ENCODE data around the gene ATP5F1E. TPM values are rescaled to one million over a fixed set of nuclear protein-coding genes. Genes with fewer than 3 reads are reported as not detected.

The ATP5F1E gene
- total and polyA plus RNA-seq, 4 donors, result 11.7 to 148 (median 27.7) TPM

GRCh38 chr20:58986286-58986967 is 45.7 kb downstream of the ATP5F1E start:
- DNase-seq (ENCODE audit: low spot score), result no peak
- Histone ChIP-seq H3K4me1 (ENCODE audit: control insufficient read depth in 4 of 4, insufficient read depth in 4 of 4, low read length in 3 of 4) (peaks cover 6 to 43% (median 25%) of the 10 kb centered on the region in 4 donors), H3K4me3 (ENCODE audit: low read depth in 1 of 3, low read length in 3 of 3) (no peak overlapping the region), H3K9ac (ENCODE audit: low read depth in 1 of 2, low read length in 2 of 2) (no peak overlapping the region), H3K9me3 (ENCODE audit: control insufficient read depth in 4 of 4, low read length in 3 of 4) (no peaks in the 10 kb centered on the region), H3K27me3 (ENCODE audit: control insufficient read depth in 4 of 4, insufficient read depth in 4 of 4, low read length in 3 of 4) (no peaks in the 10 kb centered on the region), H3K27ac (ENCODE audit: low read depth in 1 of 2, low read length in 2 of 2) (no peak overlapping the region), H3K36me3 (ENCODE audit: control insufficient read depth in 4 of 4, insufficient read depth in 3 of 4, low read depth in 1 of 4, low read length in 3 of 4) (peaks cover 5 to 35% (median 21%) of the 10 kb centered on the region in 4 donors)
- WGBS, result 92% methylated on average over 9 of the region's 9 CpGs
- TF ChIP-seq MAX (IDR thresholded peaks at IDR 0.05) (no peak), EGR1 (IDR thresholded peaks at IDR 0.05; ENCODE audit: low read depth in 2 of 2) (no peak)

- no peak for TF ChIP-seq RAD21 (IDR thresholded peaks at IDR 0.05)
- no peak for TF ChIP-seq TAF1 (conservative IDR thresholded peaks at IDR 0.05)
- TF ChIP-seq GABPA (IDR thresholded peaks at IDR 0.05 in 1 of 2, conservative IDR thresholded peaks at IDR 0.05 in 1 of 2), result no peak
- TF ChIP-seq REST (IDR thresholded peaks at IDR 0.05), result no peak
- no peak for TF ChIP-seq JUND (IDR thresholded peaks at IDR 0.05)
- no peak for TF ChIP-seq YY1 (IDR thresholded peaks at IDR 0.05)
- TF ChIP-seq ATF3 (IDR thresholded peaks at IDR 0.05), result no peak
- TF ChIP-seq FOXA2 (IDR thresholded peaks at IDR 0.05), result no peak
- TF ChIP-seq HNF4A (conservative IDR thresholded peaks at IDR 0.05), result no peak
- TF ChIP-seq NR2F2 (IDR thresholded peaks at IDR 0.05), result no peak
- TF ChIP-seq FOXA1 (IDR thresholded peaks at IDR 0.05), result no peak
- TF ChIP-seq CTCF (IDR thresholded peaks at IDR 0.05; ENCODE audit: low read depth, low read length, missing input control), result no peak
- TF ChIP-seq ZBTB33 (IDR thresholded peaks at IDR 0.05), result no peak
- no peak for TF ChIP-seq RXRA (IDR thresholded peaks at IDR 0.05)
- no peak for TF ChIP-seq EGR1 (IDR thresholded peaks at IDR 0.05; ENCODE audit: low read depth in 2 of 2)
- Histone ChIP-seq H3K27me3 (ENCODE audit: control insufficient read depth in 4 of 4, insufficient read depth in 4 of 4, low read length in 3 of 4) (no peaks in the 10 kb centered on the region), H3K9ac (ENCODE audit: low read depth in 1 of 2, low read length in 2 of 2) (no peak overlapping the region), H3K4me3 (ENCODE audit: low read depth in 1 of 3, low read length in 3 of 3) (no peak overlapping the region), H3K9me3 (ENCODE audit: control insufficient read depth in 4 of 4, low read length in 3 of 4) (no peaks in the 10 kb centered on the region), H3K36me3 (ENCODE audit: control insufficient read depth in 4 of 4, insufficient read depth in 3 of 4, low read depth in 1 of 4, low read length in 3 of 4) (peaks cover 5 to 31% (median 21%) of the 10 kb centered on the region in 4 donors), H3K4me1 (ENCODE audit: control insufficient read depth in 4 of 4, insufficient read depth in 4 of 4, low read length in 3 of 4) (peaks cover 5 to 35% (median 22%) of the 10 kb centered on the region in 4 donors), H3K27ac (ENCODE audit: low read depth in 1 of 2, low read length in 2 of 2) (no peak overlapping the region)
- 93% methylated on average over 5 of the region's 5 CpGs for WGBS
- DNase-seq (ENCODE audit: low spot score), result no peak
These were observed 46.5 kb downstream of the ATP5F1E start for GRCh38 chr20:58985656-58986055.

All from liver (tissue), 9 donors.